H1 (cell line): ENCODE measurements around the gene COL5A1. TPM values are rescaled to one million over a fixed set of nuclear protein-coding genes. Genes with fewer than 3 reads are reported as not detected.

ENCODE experiments used
- E2F6 ChIP-seq: IDR thresholded peaks from 2 replicates; pipeline ENCODE4 v1.6.1; 2012; ENCODE audit warnings: inconsistent platforms
- MAFK ChIP-seq: IDR thresholded peaks from 2 replicates; pipeline ENCODE4 v1.6.1; 2012; ENCODE audit warnings: low read depth, mild to moderate bottlenecking, improper control_type of control experiment, low read length
- RAD21 ChIP-seq, 2 experiments: IDR thresholded peaks in 1 of 2; conservative IDR thresholded peaks in 1 of 2; 2 replicates each; pipeline ENCODE4 v1.6.1; 2011; ENCODE audit warnings: low read depth in 2 of 2, low read length in 2 of 2, improper control_type of control experiment in 1 of 2, inconsistent platforms in 1 of 2, mild to moderate bottlenecking in 1 of 2, moderate library complexity in 1 of 2
- SIRT6 ChIP-seq: IDR thresholded peaks from one replicate; pipeline ENCODE4 v1.7.1; 2012; ENCODE audit warnings: low read length, inconsistent platforms
- polyA plus RNA-seq, 7 experiments: library from polyadenylated mRNA; depleted of rRNA in 3 of 7; stranded (reverse) in 5 of 7; unstranded in 2 of 7; fragments of >200 nt in 5 of 7; fragments of 200-250 nt in 2 of 7; gene quantifications; 1 replicate in 5 of 7; 2 replicates in 1 of 7; 4 replicates in 1 of 7; pipeline versions ENCODE4 v1.2.1 to v1.2.3, GENCODE V29; 2011 to 2013; ENCODE audit warnings: missing spikeins in 2 of 7, mixed read lengths in 2 of 7
- total RNA-seq: library from RNA; stranded (reverse); fragmentation: NEBNext Ultra II Directional; extraction: Animal tissue kit (Norgen Biotek cat#: 25700); gene quantifications from 2 replicates; pipeline ENCODE4 v1.2.1, GENCODE V29; 2021

The COL5A1 gene
- total and polyA plus RNA-seq, 2 of the 8 experiments (the other 6 are each of a cell fraction or from before 2014, with no cell fraction given): 3.8 to 12.0 TPM

- TF ChIP-seq SIRT6 (no peak), MAFK (no peak), RAD21 (IDR thresholded peaks at IDR 0.05 in 1 of 2, conservative IDR thresholded peaks at IDR 0.05 in 1 of 2; ENCODE audit: low read depth in 2 of 2, low read length in 2 of 2) (no peak), E2F6 (no peak)
Observed at GRCh38 chr9:134796882-134797281, 155.3 kb downstream of the COL5A1 start (continued).
